GM23248 (cell line): ENCODE results near the gene TAL1. TPM values are rescaled to one million over a fixed set of nuclear protein-coding genes. Genes with fewer than 3 reads are reported as not detected.
A peak's percentile ranks its signal among the peaks of the same experiment; 100 is the strongest.

Experiments
- DNase-seq: peaks from one replicate; pipeline ENCODE4 v3.0.0-alpha.2; 2015
- H2AFZ ChIP-seq: fragments of 200-600 bp; sonication (generic); 2 replicates; pipeline ENCODE4 v1.6.1; 2016; ENCODE audit warnings: antibody characterized with exemption
- H3F3A ChIP-seq: fragments of 200-600 bp; sonication (generic); 2 replicates; pipeline ENCODE4 v1.6.1; 2016; ENCODE audit warnings: mild to moderate bottlenecking, antibody characterized with exemption, mixed run types; ENCODE audit not compliant: insufficient read depth
- H3K27ac ChIP-seq: fragments of 200-600 bp; sonication (generic); 2 replicates; pipeline ENCODE4 v1.5.1; 2016; ENCODE audit warnings: mild to moderate bottlenecking
- H3K27me3 ChIP-seq: fragments of 200-600 bp; sonication (generic); replicated peaks from 2 replicates; pipeline ENCODE4 v1.6.1; 2016; ENCODE audit warnings: mild to moderate bottlenecking; ENCODE audit not compliant: insufficient read depth
- H3K36me3 ChIP-seq: fragments of 200-600 bp; sonication (generic); 2 replicates; pipeline ENCODE4 v1.6.1; 2016; ENCODE audit warnings: low read depth, mild to moderate bottlenecking
- H3K4me1 ChIP-seq: fragments of 200-600 bp; sonication (generic); 2 replicates; pipeline ENCODE4 v1.6.1; 2016; ENCODE audit warnings: mild to moderate bottlenecking; ENCODE audit not compliant: insufficient read depth
- H3K4me2 ChIP-seq: fragments of 200-600 bp; sonication (generic); one replicate; pipeline ENCODE4 v1.6.1; 2016; ENCODE audit warnings: mild to moderate bottlenecking; ENCODE audit not compliant: unreplicated experiment
- H3K4me3 ChIP-seq: fragments of 200-600 bp; sonication (generic); 2 replicates; pipeline ENCODE4 v1.5.1; 2016; ENCODE audit warnings: mild to moderate bottlenecking
- H3K79me2 ChIP-seq: fragments of 200-600 bp; sonication (generic); 2 replicates; pipeline ENCODE4 v1.6.1; 2016; ENCODE audit warnings: mild to moderate bottlenecking; ENCODE audit not compliant: insufficient read depth
- H3K9ac ChIP-seq: fragments of 200-600 bp; sonication (generic); 2 replicates; pipeline ENCODE4 v1.6.1; 2016; ENCODE audit warnings: mild to moderate bottlenecking
- H3K9me2 ChIP-seq: fragments of 200-600 bp; sonication (generic); 2 replicates; pipeline ENCODE4 v1.6.1; 2016; ENCODE audit warnings: mixed run types, mild to moderate bottlenecking, moderate library complexity; ENCODE audit not compliant: insufficient read depth
- H3K9me3 ChIP-seq: fragments of 200-600 bp; sonication (generic); one replicate; pipeline ENCODE4 v1.6.1; 2017; ENCODE audit warnings: low read depth
- H4K20me1 ChIP-seq: fragments of 200-600 bp; sonication (generic); 2 replicates; pipeline ENCODE4 v1.6.0; 2016; ENCODE audit not compliant: insufficient read depth
- EZH2 ChIP-seq: fragments of 200-600 bp; sonication (generic); IDR thresholded peaks from 2 replicates; pipeline ENCODE4 v1.6.1; 2018; ENCODE audit warnings: antibody characterized with exemption, mild to moderate bottlenecking; ENCODE audit not compliant: insufficient read depth, poor library complexity, severe bottlenecking
- EZH2phosphoT487 ChIP-seq: fragments of 200-600 bp; sonication (generic); IDR thresholded peaks from 2 replicates; pipeline ENCODE4 v1.6.1; 2018; ENCODE audit warnings: antibody characterized with exemption, moderate library complexity, mild to moderate bottlenecking, low read depth; ENCODE audit not compliant: insufficient read depth
- WGBS, 2 experiments: methylation state at CpG; one replicate each; pipeline ENCODE4 v1.1.6; 2015 to 2017; ENCODE audit warnings: low lambda C conversion rate in 2 of 2, low coverage in 1 of 2; ENCODE audit errors: missing lambda C conversion rate in 2 of 2; 5-methylcytosine and 5-hydroxymethylcytosine counted together
- in situ Hi-C: fragments of 300-500 bp; cut with MboI; formaldehyde crosslinking; loops from 2 replicates; pipeline ENCODE4 v1.15.0; 2020
- polyA plus RNA-seq: library from polyadenylated mRNA; unstranded; fragments of >200 nt; fragmentation: Nextera tagmentation; extraction: Ambion mirVana; gene quantifications from 2 replicates; pipeline ENCODE4 v1.2.1, GENCODE V29; 2016
- total RNA-seq: library from RNA; depleted of rRNA; stranded (reverse); fragments of >200 nt; shearing (Covaris generic); gene quantifications from 2 replicates; pipeline ENCODE4 v1.2.3, GENCODE V29; 2014

TAL1 gene
- total and polyA plus RNA-seq, 2 experiments from 2014 or later = not detected

DNA sequence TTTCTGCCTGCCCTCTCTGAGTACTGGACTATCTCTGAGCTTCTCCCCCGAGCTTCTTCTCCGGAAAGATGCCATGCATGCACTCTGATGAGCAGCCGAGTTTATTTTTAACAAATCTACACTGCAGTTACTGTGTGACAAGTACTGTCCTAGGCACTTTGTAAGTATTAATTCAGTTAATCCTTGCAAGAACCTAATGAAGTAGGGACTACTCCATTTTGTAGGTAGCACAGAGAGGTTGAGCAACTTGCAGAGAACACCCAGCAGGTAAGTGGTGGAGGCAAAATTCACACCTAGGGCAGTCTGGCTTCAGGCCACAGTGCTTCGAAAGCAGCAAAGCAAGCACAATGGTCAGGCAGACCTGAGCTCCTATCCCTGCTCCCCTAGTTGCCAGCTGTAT lies 3.8 kb upstream of the TAL1 start:
- H4K20me1 ChIP-seq = no peaks in the 10 kb centered on the region
- no peaks in the 10 kb centered on the region for H3F3A ChIP-seq
- no peaks in the 10 kb centered on the region for H3K9me2 ChIP-seq
- no peak overlapping the region for H2AFZ ChIP-seq
- H3K4me3 ChIP-seq = no peak overlapping the region
- TF ChIP-seq EZH2 = no peak
- TF ChIP-seq EZH2phosphoT487 = no peak
- no peaks in the 10 kb centered on the region for H3K36me3 ChIP-seq
- in situ Hi-C loops = no loop called here
- no peak overlapping the region for H3K9ac ChIP-seq
- no peak overlapping the region for H3K27ac ChIP-seq
- H3K9me3 ChIP-seq = no peaks in the 10 kb centered on the region
- no peak for DNase-seq
- WGBS, 2 experiments = 77 to 88% methylated on average over 4 of the region's 4 CpGs
- H3K4me2 ChIP-seq = no peak overlapping the region
- peaks cover 40% of the 10 kb centered on the region for H3K27me3 ChIP-seq
- no peaks in the 10 kb centered on the region for H3K4me1 ChIP-seq
- H3K79me2 ChIP-seq = no peaks in the 10 kb centered on the region

DNA sequence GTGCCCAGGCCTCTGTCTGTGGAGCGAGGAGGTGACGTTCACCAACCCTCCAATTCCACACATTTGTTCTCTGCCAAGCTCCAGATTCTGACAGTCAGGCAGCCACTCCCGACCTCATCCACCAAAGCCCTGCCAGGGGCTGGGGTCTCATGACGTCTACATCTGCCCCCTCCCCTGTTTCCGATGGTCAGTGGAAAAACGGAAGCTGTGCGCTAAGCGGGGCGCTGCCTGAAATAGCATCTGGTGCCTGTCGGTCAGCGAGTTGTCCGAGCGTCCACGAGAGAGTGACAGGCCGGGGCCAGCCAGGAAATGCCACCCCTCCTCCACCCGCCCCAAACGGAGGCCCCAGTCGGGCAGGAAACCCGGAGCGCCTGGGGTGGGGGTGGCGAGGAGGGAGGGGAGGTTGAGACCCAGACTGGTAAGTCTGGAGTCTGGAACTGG lies 3.2 kb upstream of the TAL1 start:
- no peak overlapping the region for H2AFZ ChIP-seq

DNA sequence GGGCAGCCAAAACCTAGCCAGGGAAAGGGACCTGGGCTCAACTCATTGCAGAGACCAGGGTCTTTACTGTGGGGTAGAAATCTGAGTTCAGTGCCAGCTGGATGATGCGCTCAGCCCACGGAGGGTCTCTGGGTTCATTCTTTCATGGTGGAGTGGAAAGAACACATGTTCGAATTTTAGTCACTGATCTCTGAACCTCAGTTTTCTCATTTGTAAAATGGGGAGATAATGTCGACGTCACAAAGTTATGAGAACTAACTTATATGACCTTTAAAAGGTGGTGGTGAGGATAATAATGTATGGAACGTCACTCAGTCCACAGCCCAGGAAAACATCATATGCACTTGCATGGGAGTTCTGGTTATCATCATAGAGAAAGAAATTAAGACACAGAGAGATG lies 1.2 kb upstream of the TAL1 start:
- Histone ChIP-seq H3K27me3 (peaks cover 60% of the 10 kb centered on the region), H3K4me3 (no peak overlapping the region), H3K27ac (no peak overlapping the region), H3K4me1 (no peaks in the 10 kb centered on the region), H3K79me2 (no peaks in the 10 kb centered on the region), H3F3A (no peaks in the 10 kb centered on the region), H3K36me3 (no peaks in the 10 kb centered on the region), H3K9me2 (no peaks in the 10 kb centered on the region), H2AFZ (no peak overlapping the region), H4K20me1 (no peaks in the 10 kb centered on the region), H3K9ac (no peak overlapping the region), H3K4me2 (no peak overlapping the region), H3K9me3 (no peaks in the 10 kb centered on the region)
- no peak for DNase-seq
- 68 to 78% methylated on average over 5 to 6 of the region's 6 CpGs for WGBS, 2 experiments
- no peak for TF ChIP-seq EZH2phosphoT487
- TF ChIP-seq EZH2 = no peak
- in situ Hi-C loops = no loop called here

More for the DNA sequence above, 3.2 kb upstream of the TAL1 start:
- no peaks in the 10 kb centered on the region for H3K9me2 ChIP-seq
- H3K36me3 ChIP-seq = no peaks in the 10 kb centered on the region
- TF ChIP-seq EZH2phosphoT487 (no peak), EZH2 (no peak)
- H3K27ac ChIP-seq = no peak overlapping the region
- H3K9me3 ChIP-seq = no peaks in the 10 kb centered on the region
- H3K4me2 ChIP-seq = no peak overlapping the region
- no peak for DNase-seq
- in situ Hi-C loops = no loop called here
- no peaks in the 10 kb centered on the region for H3F3A ChIP-seq
- no peak overlapping the region for H3K4me3 ChIP-seq
- H3K27me3 ChIP-seq = peaks cover 45% of the 10 kb centered on the region
- 63 to 71% methylated on average over 21 of the region's 21 CpGs for WGBS, 2 experiments
- no peaks in the 10 kb centered on the region for H3K4me1 ChIP-seq
- no peaks in the 10 kb centered on the region for H3K79me2 ChIP-seq
- no peak overlapping the region for H3K9ac ChIP-seq
- H4K20me1 ChIP-seq = no peaks in the 10 kb centered on the region

DNA sequence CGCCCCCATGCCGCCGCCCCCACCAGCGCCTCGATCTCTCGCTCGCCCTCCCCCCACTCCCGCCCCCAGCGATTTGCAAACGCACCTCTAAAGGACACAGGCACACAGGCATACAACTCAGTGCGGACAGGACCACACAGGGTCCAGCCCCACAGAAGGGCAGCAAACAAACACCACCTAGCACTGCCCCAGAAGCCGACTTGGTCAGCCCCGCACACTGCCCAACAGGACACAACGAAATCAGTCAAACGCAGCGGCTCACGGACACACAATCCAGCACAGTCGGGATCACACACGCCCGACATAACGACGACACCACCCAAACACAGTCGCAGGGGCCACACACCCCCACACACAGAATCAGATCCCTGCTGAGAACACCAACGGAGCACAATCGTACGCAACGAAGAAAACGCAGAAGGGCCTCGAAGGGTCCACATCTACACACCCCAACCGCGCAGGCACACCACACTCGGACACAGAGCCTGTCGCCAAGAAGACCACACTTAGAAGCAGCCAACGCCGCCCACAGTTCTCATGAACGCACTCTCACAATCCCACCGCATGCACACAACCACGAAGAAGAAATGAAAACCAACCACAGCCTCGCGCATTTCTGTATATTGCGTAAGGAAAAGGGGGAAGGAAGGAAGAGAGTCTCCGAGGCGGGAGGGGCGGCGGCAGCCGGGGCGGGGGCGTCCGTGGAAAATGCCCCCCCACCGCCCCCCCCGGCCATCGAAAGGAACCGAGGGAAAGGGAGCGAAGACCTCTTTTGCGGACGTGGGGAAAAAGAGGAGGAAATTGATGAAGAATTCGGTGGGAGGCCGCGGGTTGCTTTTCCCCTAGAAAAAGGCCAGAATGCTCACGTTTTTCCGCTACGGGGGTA lies 481 bp downstream of the TAL1 start:
- Histone ChIP-seq H3K9me2 (no peaks in the 10 kb centered on the region), H3K9me3 (no peaks in the 10 kb centered on the region), H2AFZ (no peak overlapping the region), H4K20me1 (no peaks in the 10 kb centered on the region), H3K9ac (no peak overlapping the region), H3K4me3 (no peak overlapping the region), H3K27ac (no peak overlapping the region), H3K4me1 (no peaks in the 10 kb centered on the region), H3K36me3 (no peaks in the 10 kb centered on the region), H3K27me3 (peaks cover 77% of the 10 kb centered on the region), H3F3A (no peaks in the 10 kb centered on the region), H3K79me2 (no peaks in the 10 kb centered on the region), H3K4me2 (no peak overlapping the region)
- WGBS, 2 experiments = 7 to 8% methylated on average over 42 to 62 of the region's 62 CpGs
- TF ChIP-seq EZH2 (peak; percentile 86), EZH2phosphoT487 (peak; percentile 72; the same call in 1 of the 2 replicates)
- in situ Hi-C loops = no loop called here
- peak; percentile 41 for DNase-seq
